ENCODE data around the gene KRT86.
"Not testable (repeated sequence)": the region's sequence is repeated elsewhere in the genome, so short reads cannot be mapped to it uniquely, and the experiment has no call there.

The KRT86 gene

DNA sequence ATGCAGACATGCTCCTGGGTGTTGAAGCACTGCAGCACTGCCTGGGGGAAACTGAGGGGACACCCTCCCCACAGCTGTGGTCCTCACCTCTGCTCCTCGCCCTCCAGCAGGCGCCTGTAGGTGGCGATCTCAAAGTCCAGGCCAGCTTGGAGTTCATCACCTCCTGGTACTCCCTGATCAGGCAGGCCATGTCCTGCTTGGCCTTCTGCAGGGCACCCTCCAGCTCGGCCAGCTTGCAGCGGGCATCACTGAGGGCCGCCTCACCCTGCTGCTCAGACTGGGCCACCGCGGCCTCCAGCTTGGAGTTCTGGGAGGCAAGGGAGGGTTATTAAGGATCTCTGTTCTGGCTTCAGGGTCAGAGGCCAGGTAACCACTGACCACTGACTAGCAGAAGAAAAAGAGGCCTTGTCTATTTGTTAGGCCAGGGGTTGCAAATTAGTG, 22.2 kb upstream of the KRT86 start:
- DNase-seq: not testable (repeated sequence)

DNA sequence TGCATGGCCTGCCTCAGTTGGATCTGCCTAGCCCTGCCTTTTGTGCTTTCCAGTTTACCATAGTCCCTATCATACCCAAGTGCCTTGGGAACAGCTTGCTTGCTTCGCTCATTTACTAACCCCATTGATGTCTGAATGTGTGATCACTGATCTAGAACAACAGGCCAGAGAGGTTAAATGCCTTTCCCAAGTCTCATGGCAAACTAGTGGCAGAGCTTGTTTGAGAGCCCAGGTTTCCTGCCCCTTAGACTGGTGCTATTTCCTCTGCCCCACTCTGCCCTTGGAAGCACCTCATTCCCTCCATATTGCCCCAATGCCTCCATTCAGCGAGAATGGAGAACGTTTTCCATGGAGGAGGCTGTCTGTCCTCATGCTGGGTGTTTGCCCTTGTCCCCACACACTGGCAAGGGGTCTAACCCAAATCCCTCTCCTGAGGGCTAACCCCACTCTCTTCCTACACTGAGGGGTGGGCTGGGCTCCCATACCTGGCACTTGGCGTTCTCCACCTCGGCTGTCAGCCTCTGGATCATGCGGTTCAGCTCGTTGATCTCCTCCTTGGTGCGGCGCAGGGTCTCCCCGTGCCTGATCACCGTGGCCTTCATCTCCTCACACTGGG, 21.6 kb upstream of the KRT86 start:
- no peak for DNase-seq

DNA sequence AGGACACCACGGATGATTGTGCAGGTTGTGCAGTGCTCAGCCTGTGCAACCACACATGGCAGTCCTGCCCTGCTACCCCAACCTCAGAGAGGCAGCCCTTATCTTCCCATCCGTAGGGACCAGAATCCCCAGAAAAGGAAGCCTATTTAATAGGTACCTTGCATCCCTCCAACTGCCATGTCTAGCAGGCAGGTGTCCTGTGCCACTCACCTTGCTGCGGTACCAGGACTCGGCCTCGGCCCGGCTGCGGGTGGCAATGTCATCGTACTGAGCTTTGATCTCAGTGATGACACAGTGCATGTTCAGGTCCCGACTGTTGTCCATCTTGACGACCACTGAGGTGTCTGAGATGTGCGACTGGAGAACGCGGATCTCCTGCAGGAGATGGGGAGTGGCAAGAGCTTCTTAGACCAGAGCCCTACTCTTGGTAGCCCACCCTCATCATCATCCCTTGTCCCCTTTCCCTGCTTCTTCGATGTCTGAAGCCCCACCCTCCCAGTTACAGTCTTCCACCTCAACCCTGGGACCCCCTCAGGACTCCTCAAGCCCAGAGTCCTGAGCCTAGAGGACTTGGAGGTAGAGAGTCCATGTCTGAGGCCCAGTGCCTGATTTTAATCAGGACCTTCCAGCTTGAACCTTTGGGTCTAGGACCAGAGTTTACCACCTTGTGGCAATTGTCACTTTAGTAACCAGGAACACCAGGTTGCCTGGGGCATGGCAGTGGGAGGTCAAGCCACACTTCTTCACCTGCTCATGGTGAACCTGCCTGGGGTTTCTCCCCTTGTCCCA, 20.9 kb upstream of the KRT86 start:
- DNase-seq: no peak

DNA sequence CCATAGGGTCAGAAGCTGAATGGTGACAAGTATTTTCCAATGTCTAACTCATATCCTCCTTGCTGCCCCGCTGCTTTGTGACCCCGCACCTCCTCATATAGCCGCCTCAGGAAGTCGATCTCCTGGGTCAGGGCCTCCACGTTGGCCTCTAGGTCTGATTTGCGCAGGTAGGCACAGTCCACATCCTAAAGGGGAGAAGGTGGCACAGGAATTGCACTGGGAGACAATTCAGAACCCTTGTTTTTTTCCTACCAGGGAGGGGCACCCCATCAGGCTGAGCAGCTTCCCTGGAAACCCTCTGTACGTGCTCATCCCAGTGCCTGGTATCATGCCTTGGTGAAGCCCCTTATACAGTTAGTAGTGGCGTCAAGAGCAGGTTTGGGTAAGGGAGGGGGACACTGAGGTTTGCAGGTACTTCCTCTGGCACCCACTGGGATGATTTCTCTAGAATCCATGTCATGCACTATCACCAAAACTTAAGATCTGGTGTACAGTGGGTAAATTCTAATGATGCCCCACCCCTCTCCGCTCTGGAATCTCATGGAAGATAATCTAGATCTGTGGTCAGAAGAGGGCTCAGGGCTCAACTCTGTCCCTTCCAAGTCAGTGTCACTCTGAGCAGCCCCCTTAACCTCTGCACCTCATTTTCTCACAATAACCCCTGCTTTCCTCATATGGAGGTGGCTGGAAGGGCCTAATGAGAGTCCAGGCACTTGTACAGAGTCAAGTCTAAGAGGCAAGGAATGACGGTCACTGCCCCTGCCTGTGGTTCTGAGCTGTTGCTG, 20.1 kb upstream of the KRT86 start:
- no peak for DNase-seq

DNA sequence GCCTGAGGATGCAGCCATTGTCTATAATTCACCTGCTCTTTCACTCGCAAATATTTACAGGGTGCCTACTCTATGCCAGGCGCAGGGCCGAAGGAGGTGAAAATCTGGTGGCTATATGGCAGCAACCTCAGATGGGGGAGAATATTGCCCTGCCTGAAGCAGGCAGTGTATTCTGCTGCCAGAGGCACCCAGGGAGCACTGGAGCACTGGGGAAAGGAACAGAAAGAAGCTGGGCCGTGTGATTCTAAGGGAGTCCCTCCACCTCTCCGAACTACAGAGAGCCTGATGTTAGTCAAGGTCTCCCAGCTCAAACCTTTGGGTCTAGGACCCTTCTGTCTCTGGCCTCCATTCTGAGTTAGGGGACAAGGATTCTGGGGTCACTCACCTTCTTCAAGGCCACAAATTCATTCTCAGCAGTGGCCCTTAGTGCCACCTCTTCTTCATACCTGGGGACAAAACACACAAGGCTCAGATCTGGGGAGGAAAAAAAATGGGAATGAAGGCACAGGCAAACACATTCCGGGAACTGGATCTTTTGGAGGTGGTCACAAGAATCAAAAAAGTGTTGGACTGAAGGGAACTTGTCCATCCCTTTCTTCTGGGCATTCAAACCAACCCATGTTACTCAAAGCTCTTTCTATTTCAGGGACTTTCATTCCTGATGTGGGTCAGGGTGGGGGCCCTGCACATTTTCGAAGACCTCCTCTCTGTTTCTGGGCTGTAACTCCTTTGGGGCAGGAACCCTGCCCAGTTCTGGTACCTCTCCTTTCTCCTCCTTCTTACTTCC, 19.3 kb upstream of the KRT86 start:
- no peak for DNase-seq

GRCh38 chr12:52255926-52256583, 18.4 kb upstream of the KRT86 start:
- DNase-seq: no peak

DNA sequence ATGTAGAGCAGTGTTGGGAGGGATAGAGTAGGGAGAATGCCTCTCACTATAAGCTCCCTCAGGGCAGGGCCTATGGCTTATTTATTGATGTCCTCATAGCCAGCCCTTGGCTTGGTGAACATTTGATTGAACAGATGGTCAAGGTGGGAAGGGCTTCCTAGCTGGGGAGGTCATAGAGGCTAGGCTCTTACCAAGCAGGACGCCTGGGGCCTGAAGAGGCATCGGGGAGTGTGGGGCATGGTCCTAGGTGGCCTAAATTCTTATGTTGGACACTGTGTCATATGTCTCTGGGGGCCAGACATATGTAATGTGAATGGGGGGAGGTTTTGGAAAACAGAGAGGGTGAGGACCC, 17.9 kb upstream of the KRT86 start:
- DNase-seq: no peak

- DNase-seq: no peak
These were observed 17.3 kb upstream of the KRT86 start for GRCh38 chr12:52257074-52257551.

DNA sequence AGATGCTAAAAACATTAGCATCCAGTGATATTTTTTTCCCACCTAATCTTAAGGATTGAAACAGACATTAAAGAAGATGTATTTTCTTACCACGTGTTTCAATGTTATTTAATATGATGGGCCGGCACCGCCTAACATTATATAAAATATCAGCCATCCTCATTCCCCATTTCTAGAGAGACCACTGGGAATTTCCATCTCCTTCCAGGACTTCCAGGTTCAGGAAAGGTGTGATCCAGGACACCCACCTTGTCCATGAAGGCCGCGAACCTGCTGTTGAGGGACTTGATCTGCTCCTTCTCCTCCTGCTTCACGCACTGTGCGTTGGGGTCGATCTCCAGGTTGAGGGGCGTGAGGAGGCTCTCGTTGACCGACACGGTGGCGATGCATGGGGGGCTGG, 16.5 kb upstream of the KRT86 start:
- not testable (repeated sequence) for DNase-seq

- no peak for DNase-seq
These were observed 16.0 kb upstream of the KRT86 start for GRCh38 chr12:52258335-52258901.

DNA sequence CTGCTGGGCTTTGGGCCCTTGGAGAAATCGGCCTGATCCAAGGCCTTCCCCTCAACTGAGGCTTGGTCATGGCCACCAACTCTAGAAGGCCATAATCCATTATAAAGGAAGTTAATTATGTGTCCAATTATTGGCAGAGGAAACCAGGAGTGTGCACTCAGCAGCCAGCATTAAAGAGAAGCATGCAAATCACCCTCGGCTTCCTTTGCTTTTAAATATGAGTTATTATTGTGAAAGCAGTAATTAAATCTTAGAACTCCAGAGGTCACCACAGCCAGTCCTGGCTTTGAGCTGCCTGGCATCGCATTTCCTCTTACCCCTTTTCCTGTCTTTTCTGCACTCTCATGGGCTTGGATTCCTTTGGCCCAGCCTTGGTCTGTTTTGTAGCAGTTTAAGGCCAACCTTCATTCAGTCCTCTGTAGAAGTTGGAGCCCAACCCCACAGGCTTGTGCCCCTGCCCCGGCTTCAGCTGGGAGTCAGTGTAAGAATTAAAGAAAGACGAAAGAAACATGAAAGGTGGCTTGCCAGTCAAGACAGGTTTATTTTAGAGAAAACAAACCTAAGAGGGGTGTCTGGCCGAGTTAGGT, 14.7 kb upstream of the KRT86 start:
- DNase-seq: no peak

GRCh38 chr12:52260361-52261207, 13.9 kb upstream of the KRT86 start:
- no peak for DNase-seq

DNA sequence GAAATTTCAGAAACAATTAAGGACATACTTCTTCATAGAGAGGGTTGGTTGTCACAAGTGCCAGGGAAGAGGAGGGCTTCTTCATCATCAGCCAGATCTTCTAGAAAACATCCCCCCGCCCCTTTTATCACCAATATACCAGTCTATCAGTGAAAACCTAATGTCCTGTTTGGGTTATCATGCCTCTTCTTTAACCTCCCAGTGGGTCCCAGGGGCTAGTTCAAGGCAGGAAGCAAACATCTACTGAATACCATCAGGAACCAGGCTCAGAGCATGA, 13.3 kb upstream of the KRT86 start:
- DNase-seq: no peak

GRCh38 chr12:52262286-52262685, 12.2 kb upstream of the KRT86 start:
- DNase-seq: no peak

DNA sequence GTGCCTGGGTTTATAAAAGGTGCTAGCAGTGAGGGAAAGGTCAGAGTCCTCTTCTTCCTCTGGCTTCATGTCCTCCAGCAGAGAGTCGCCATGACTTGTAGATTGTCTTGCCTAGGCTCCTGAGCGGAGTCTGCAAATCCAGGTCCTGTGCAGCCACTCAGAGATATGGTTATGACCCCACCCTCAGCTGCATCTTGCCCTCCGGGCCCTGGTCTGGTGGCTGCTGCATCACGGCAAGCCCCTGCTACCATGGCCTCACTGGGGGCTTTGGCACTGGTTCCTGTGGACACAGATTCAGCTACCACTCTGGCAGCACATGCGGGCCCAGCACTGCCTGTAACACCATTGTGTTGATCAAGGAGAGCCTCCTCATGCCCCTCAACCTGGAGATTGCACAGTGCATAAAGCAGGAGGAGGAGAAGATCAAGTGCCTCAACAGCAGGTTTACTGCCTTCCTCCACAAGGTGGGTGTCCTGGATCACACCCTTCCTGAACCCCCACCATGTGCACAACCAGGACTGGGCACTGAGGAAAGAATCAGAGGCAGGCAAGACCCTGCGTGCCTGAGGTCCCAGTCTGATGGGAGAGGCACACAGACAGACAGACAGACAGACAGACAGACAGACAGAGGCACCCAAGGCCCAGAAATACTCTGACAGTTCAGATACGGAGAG, 10.5 kb upstream of the KRT86 start:
- DNase-seq: no peak

GRCh38 chr12:52264435-52264825, 10.0 kb upstream of the KRT86 start:
- DNase-seq: no peak

GRCh38 chr12:52266514-52266913, 7.9 kb upstream of the KRT86 start:
- no peak for DNase-seq

DNA sequence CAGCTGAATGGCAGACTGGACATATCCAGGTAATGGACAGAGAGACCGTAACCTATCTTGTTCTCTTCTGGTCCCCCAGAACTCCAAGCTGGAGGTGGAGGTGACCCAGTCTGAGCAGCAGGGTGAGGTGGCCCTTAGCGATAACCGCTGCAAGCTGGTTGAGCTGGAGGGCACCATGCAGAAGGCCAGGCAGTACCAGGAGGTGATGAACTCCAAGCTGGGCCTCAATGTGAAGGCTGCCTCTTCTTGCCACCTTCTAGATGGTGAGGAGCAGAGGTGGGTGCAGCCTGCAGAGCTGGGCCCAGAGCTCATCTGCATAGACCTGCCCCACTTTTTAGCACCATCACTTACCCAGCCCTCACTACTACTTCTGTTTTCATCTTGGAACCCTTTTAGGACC, 7.2 kb upstream of the KRT86 start:
- no peak for DNase-seq

DNA sequence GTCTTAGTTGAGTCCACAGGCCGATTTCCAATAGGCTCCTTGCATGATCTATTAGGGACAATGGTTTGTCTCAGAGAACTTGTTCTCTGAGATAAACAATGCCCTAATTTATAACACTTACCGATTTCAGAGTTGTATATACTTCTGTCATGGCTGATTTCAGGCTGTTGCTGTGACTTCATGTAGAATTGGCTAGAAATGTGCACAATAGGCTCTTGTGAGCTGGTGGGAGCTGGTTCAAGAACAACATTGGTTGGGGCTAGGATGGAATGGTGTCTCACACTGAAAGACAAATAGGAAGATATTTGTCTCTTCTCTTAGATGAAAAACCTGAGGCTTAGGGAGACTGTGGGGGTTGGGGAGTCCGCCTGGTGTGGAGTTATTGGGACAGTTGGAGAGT, 6.7 kb upstream of the KRT86 start:
- DNase-seq: no peak

DNA sequence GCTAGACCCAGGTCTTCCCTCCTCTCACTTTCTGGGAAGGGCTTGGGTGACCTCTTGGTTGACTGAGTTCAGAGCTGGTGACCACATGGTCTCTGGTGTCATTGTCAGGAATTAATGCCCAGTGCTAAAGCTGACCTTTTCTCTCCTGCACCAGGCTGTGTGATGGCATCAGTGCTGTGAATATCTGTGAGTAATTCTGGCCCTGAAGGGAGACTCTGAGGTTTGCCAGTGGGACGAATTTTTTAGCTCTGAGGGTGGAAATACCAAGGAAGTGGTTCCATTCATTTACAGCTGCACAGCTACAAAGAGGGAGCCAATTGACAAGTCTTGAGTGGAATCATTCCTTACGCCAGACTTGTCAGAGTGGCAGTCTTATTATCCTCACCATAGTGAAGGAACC, 6.2 kb upstream of the KRT86 start:
- DNase-seq: no peak
